NK-92 (cell line): ENCODE data around the gene TEX29.

ENCODE experiments used
- DNase-seq: peaks from one replicate; lab custom pipeline; 2025; ENCODE audit not compliant: unreplicated experiment; lab: John Stamatoyannopoulos, UW

The TEX29 gene

DNA sequence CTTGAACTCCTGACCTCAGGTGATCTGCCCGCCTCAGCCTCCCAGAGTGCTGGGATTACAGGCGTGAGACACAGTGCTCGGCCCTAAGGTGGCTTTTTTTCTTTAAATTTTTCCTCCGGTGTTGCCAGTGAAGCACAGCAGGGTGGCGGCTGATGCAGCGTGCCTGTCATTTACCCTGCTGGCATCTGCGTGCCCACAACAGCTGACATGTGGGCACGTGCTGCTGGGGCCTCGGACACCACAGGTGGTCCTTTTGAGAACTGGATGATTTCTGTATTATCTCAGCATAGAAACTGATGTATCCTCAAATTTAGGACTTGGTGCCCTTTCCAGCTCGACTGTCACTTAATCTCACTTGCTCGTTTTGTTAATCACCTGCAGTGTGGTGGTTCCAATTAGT lies 31.2 kb upstream of the TEX29 start:
- no peak for DNase-seq

- DNase-seq: no peak
Measured at GRCh38 chr13:111291908-111292307, 28.5 kb upstream of the TEX29 start.

- no peak for DNase-seq
Measured at GRCh38 chr13:111292710-111293485, 27.5 kb upstream of the TEX29 start.

DNA sequence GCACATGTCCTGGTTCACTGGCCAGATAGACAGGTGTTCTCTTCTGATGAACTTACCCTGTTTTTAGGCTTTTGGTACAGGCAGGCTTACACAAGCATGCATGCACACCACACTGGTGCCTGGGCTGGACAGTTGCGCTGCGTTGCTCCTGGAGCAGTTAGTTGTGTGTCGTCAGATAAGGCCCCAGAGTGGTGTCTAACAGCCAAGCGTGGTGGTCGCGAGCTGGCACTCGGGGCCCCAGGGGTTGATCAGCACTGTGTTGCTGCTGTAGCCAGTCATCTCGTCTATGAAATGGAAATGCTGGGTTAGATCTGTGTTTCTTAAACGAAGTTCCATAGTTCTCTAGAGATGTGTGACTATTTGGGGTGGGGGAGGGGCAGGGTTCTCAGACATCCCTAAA lies 24.6 kb upstream of the TEX29 start:
- DNase-seq: no peak

- DNase-seq: no peak
Measured at GRCh38 chr13:111296417-111296816, 24.0 kb upstream of the TEX29 start.

DNA sequence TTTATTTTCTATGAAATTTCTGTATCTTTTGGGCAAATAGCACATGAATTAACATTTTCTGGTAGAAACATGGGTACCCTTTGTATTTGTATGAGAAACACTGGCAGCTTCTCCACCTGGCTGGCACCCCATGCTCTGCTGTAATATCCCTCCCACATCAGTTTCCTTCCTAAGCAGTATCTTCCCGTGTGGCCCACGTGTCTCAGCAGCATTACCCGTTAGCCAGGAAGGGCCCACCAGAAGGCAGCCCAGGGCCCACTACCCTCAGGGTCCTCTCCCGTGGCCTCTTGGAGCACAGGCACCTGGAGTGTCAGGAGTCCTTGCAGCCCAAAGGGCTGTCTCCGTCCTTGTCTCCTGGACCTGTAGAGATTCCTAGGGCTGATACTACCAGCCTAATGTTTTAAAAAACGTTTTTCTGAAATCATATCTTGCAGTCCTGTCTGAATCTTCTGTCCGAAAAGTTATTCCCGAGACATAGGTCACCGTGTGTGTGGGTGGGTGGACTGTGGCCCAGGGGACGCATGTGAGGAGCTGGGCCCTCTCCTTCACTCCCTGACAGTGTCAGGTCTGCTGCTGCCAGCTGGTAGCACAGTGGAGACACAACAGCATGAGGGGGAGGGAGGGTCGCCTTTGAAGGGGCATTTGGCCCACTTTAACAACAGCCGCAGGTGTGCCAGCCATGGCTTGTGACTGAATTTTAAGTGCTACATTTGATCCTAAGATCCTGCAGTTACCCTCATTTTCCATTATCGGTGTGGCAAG lies 22.0 kb upstream of the TEX29 start:
- no peak for DNase-seq

DNA sequence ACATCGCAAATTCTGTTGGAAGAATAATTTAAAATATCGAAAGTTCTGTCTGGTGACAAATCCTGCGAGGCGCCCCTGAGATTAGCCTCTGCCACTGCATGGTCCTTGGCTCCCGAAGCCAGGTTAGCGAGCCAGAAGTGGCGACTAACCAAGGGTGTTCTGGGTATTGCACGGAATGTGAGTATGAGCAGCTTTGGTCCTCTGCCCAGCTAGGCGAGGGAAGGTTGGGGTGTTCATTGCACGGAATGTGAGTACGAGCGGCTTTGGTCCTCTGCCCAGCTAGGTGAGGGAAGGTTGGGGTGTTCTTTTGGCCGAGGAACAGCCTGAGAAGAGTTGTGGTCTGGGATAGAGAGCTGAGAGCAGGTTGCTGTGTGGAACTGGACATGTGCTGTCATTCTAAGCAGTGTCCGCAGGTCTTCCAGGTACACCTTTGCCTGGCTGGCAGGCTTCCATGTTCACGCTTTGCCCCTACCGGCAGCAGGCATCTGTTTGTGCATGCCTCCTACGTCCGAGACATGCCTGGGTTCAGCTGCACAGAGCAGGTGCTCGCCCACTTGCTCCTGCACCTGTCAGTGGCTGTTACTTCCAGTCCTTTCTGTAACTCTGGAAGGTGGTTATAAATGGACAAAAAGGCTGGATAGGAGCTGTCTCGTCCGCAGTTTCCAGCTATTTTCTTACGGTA lies 18.3 kb upstream of the TEX29 start:
- DNase-seq: no peak

DNA sequence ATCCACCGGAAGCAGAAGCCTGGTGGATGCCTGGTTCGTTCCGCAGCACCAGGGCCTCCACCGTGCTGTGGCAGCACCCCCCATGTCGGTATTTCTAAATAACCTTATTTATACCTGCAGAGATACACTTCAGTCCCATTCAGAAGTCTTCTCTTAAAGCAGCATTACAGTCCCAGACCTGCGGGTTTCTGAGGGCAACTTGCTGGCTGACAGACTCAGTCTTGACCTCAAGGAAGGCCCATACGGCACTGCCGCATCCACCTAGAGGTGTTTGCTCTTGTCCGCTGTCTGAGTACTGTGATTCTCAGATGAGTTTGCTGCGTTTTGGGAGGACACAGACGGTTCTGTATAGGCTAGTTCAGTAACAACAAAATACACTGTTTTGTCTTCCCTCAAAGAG lies 16.9 kb upstream of the TEX29 start:
- no peak for DNase-seq

DNA sequence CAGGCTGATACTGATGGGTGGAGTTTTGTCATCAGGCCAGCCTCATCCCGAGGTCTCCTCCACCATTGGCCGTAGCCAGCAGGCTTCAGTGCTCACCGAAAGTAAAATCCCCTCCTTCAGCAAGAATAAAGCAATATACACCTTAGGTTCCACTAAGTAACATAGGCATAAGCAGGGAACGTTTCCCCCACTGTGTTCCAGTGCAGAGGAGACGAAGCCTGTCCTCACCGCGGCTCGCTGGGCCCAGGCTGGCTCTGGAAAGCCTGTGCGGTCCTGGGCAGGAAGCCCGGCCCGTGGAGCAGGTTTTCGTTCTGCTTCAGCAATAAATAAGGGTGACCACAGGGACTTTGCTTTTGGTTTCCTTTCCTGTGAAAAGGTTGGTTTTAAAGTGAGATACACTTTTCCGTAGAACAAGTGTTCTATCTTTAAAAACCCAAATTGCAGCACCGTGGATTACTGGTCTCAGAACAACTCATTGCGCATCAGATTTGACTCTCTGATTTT lies 16.3 kb upstream of the TEX29 start:
- DNase-seq: no peak

DNA sequence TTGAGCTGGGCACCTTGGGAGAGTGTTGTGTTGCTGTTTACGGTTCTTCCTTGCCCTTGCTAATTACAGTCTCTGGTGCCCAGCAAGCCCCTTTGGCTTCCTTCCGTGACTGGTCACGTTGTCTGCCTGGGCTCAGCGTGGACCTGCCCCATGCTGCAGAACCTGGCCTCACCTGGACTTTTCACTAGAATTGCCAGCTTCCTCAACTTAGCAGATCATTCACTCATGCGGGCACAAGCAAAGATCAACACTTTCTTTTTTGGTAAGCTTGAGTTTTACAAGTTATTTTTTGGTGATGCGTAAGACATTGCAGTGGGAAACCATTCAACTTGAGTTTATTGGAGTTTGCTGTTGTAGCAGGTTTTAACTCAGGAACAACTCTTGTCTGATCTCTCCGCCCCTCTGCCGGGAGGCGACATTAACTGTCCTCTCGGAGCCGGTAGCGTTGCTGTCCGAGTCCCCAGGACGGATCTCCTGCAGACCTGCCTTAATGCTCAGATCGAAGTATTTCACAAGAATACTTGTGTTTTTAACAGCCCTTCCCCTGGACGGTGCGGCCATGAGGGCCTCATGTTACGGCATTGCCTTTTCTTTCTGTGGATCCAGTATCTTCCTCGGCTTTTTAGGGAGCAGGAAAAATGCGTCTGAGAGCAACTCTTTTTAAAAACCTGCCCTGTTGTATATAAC lies 15.7 kb upstream of the TEX29 start:
- DNase-seq: no peak

- DNase-seq: no peak
Measured at GRCh38 chr13:111312944-111313590, 7.4 kb upstream of the TEX29 start.

- DNase-seq: no peak
Measured at GRCh38 chr13:111313911-111314425, 6.5 kb upstream of the TEX29 start.

GRCh38 chr13:111314852-111315251 lies 5.6 kb upstream of the TEX29 start:
- DNase-seq: no peak

GRCh38 chr13:111315347-111315995 lies 5.0 kb upstream of the TEX29 start:
- no peak for DNase-seq

GRCh38 chr13:111316161-111316730 lies 4.2 kb upstream of the TEX29 start:
- no peak for DNase-seq

DNA sequence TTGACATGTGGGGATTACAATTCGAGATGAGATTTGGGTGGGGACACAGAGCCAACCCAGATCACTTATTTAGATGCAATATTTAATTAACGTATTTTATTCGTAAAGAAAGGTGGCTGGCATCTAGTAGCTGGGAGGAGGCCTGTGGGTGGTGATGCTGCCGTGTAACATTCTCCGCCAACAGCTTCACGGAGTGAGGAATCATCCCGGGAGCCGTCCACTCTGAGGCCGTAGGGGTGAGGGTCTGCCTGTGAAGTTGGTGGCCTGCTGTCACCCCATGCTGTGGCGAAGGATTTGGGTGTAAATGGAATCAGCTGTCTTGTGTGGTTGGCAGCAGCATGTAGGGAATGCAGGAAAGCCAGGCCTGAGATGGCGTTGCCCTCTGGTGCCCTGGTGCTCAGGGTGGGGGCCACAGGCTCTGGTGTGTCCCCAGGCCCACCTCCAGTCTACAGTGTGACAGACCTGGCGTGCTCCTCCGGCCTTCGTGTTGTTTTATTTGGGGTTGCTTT lies 3.3 kb upstream of the TEX29 start:
- no peak for DNase-seq

DNA sequence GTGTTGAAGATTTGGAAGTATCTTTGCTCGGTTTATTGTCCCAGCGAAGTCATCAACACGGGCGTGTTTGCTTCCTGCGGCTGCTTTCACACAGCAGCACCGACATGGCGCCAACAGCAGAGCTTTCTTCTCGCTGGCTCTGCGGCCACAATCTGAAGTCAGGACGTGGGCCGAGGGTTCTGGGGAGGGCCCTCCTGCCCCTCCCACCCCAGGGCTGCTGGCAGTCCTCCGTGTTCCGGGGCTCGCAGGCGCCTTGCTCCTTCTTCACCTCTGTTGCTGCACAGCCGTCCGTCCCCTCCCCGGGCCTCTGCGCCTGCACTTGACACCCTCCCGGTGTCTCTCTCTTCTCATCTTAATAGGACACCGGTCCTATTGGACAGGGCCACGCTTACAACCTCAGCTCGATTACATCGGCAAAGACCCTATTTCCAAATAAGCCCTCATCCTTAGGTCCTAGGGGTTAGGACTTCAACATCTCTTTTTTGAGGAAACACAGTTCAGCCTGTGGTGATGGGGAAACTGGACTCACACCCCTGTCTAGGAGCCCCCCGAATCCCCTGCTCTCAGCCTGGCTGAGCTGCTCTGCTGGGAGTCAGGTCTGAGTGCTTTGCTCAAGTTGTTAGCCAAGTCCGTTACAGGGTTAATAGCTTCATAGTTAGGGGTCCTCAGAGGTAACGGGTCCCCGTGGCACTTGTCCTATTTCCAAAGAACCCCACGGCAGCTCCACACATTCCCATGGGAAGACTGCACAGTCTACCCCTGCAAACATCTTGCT lies 2.7 kb upstream of the TEX29 start:
- no peak for DNase-seq

DNA sequence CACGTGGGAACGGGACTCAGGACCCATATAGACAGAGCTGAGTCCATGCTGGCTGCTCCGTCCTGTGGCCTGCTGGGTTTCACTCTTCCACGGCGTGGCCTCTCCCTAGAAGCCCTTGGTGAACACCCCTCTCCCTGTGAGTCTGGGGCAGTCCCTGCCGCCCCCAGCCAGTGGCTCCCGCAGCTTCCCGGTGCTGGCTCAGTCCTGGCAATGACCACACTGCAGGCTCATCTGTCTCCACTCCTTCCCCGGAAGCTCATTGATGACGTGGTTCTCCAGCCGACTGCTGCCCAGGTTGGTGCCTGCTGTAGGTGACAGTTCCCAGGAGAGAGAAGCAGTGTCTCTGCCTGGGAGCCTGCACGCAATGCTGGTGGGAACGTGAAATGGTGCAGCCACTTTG lies 2.1 kb upstream of the TEX29 start:
- DNase-seq: no peak

DNA sequence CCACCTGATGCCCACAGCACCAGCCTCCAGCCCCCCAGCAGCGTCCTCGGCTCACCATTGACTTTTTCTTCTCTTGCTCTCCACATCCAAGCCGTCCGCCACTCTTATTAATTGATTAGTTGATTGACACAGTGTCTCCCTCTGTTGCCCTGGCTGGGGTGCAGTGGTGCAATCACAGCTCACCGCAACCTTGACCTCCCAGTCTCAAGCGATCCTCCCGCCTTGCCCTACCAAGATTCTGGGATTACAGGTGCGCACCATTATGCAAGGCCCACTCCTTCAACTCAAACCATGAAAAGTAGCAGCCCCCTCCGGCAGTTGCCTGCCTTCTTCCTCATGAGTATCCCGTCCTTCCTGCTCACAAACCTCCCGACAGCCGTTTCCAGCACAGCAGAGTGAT lies 921 bp upstream of the TEX29 start:
- DNase-seq: no peak
